DMS153 (cell line): ENCODE data around the gene ENPP3.

Experiments used
- DNase-seq: peaks from one replicate; lab custom pipeline; 2025; lab: John Stamatoyannopoulos, UW

Gene ENPP3

DNA sequence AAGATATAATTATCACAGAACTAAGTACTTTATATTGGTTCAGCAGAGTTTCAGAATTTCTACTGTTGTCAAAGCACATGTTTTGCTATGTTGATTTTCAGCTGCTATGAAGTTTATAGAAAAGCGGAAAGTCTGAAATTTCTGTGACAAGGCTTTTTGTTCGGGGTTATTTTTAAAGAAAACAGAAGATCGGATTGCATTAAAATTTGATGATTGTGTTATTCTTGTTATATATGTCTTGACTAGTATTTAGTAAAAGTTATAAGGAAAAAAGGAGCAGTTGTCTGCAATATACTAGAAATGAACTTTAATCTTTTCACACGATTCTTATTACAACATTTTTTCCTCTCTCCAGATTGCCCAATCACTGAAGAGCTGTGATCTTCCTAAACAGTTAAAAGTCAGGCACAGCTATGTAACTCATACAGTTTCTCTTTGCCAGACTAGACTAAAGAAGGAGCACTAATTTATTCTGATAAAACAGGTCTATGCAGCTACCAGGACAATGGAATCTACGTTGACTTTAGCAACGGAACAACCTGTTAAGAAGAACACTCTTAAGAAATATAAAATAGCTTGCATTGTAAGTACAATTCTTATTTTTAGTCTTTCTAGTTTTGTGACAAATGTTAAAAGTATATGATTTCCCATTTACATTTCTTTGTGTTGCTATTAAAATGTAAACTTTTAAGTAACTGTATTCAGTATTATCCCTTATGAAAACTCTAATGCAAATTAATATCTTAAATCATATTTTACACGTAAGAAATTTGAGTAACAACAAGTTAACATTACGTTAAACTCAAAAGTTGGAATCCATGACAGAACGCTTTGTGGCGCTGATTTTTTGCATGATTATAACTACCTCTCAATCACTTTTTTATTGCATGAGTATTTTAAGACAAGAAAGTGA is at the start of gene ENPP3:
ENPP3 (plus strand) TSS at position 423 of the 913 bp plus-strand sequence; CDS start at position 506, 83 bp downstream.
- DNase-seq, result no peak

DNA sequence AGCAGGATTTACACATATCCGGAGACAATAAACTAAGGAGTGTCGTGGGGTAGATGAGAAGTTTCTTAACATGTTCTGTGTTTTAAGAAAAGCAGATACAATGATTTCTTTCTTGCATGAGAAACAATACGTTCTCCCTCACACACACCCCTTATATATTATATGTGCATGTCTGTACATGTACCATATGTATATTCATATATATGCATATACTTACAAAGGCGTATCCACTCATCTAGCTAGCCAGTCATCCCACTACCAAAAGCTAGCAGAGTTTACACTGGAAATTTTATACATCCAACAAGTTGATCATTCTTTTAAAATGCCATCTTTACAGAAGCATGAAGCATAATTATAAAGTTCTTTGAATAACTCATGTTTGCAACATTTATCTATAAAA is 49.2 kb upstream of the ENPP3 start:
- DNase-seq, result no peak

DNA sequence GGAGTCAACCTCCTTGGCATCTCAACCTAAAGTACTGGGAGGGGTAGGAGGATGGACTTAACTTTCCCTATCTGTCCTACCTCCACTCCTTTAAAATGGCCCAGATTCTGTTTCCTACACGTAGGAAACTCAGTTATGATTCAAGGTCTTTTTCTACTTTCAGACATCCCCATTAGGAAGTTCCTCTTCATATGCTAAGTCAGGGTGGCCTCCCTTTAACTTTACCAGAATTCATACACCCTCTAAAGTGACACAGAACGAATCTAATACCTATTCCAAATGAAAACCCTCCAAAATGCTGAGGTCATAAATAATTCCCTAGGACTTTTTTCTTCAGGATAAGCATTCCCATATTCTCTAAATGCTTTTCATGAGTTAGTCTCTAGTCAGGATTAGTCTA is 48.5 kb upstream of the ENPP3 start:
- no peak for DNase-seq

DNA sequence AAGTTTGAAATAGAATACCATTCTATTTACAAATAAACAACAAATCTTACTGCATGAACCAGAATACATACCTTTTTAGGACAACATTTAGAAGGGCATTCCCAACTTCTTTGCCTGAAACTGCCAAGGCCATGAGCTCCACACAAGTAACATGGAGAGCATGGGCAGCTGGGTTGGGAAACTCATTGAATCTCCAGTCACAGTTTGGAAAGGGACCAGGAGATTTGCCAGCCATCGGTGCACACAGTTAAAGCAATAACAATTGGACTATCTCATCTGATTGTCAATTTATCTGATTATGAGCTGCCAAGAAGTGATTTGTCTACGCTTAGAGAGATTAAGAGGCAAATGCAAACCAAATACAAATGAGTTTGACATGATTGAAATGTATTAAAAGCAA is 44.2 kb upstream of the ENPP3 start:
- DNase-seq, result no peak

DNA sequence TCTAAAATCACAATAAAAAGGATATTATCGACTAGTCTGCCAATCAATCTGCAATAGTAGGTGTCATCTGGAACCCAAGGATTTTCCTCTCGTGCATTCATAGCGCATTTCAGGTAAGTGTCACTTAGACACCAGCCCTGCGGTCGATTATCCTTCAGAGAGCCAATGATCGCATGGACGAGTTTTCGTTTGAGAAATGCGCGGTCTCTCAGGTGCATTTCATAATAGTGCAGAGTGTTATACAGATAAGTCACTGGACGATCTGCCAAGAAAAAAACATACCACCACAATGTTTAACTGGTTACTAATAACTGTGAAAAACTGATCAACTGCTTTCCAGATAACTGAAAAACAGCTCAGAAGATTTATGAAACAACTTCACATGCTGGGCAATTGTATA is 43.0 kb upstream of the ENPP3 start:
- no peak for DNase-seq

DNA sequence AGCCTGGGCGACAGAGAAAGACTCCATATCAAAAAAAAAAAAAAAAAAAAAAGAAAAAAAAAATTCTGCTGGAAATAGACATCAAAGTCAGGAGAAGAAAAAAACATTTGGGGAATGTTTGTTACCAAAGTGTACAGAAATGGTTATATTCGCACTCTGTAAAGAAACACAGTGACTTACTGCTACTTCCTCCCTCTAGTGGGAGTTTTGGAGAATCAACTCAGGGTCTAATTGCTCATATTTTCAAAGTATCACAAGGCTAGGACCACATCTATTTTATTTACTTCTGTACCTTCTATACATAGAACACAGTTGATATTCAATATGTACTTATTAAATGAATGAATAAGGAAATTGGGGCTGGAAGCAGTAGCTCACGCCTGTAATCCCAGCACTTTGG is 39.7 kb upstream of the ENPP3 start:
- DNase-seq, result no peak

DNA sequence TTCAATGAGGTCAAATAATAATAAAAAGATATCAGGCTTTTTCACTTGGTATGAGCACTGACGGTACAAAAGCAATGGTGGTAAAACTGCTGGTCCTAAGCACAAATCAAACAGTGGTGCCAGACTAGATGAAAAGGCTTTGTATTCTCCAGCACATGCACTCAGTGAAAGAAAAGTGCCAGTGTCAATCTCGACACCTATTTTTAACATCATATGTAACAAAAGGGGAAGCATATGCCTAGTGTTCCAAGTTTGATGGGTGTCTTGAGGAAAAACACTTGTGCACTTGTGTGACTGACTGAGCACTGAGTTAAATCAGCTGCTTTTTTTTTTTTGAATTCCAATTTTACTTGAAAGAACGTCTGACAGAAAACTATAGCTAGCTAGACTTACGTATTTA is 36.4 kb upstream of the ENPP3 start:
- DNase-seq, result no peak

DNA sequence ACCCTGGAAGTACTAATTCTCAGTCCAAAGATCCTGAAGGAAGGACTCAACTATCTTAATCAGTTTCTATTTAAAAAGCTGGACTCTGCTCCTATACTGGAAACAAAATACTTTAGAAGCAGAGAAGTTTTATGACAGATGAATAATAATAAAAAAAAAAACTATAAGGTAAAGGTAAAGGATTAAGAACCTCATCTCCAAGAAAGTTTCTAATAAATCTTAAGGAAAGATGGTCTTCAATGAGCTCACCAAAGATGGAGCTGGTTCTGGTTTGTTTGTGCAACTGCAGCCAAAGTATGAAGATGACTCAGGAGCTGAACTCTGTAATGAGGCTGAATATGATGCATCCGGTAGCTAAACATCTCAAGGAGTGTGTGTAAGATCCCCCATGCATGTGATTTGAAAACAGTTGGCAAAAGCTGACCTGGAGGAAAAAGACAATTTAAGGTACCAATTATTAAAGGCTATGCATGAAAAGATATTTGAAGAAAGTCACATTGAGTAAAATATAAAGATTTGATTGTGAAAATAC is 34.3 kb upstream of the ENPP3 start:
- DNase-seq, result no peak

DNA sequence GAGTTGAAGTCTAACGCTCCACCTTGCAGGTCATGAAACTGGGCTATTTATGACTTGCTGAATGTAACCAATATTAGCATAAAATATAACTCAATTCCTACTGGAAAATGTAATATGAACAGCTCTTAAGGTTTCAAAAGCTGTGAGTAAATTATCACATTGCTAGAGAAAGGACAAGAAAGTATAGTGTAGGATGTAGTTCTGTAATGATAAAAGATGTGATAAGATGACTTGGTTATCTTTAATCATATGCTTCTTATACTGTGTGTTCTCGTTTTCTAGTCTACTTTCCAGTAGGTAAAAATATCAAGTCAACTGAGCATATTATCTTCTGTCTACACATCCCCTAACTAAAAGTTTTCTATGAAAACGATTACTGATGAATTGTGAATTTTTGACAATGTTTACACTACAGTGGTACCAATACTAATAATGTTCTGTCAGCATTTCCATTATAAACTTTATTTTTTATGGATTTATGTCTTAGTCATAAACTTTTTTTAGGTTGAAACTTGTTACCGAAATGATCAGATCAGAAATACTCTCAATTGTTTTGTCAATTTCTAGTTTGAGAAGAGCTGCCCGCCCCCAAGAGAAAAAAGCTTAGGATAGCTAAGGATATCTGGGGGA is 23.7 kb upstream of the ENPP3 start:
- DNase-seq, result no peak

DNA sequence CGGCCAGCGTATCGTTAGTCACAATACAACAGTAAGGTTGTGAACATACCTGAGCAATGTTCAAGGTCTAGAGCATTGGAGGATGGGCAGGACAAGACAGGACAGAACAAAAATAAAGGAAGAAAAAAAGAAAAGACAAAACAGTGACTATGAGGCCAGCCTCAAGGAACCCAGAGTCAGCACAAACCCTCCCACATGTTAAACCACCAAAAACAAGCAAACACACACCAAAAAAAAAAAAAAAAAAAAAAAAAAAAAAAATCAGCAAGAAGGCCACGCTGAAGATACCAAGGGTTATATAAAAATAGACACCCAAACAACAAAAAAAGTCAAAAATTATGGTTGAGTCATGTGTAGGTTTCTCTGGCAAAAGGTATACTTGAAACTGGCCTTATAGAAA is 21.8 kb upstream of the ENPP3 start:
- DNase-seq, result no peak

DNA sequence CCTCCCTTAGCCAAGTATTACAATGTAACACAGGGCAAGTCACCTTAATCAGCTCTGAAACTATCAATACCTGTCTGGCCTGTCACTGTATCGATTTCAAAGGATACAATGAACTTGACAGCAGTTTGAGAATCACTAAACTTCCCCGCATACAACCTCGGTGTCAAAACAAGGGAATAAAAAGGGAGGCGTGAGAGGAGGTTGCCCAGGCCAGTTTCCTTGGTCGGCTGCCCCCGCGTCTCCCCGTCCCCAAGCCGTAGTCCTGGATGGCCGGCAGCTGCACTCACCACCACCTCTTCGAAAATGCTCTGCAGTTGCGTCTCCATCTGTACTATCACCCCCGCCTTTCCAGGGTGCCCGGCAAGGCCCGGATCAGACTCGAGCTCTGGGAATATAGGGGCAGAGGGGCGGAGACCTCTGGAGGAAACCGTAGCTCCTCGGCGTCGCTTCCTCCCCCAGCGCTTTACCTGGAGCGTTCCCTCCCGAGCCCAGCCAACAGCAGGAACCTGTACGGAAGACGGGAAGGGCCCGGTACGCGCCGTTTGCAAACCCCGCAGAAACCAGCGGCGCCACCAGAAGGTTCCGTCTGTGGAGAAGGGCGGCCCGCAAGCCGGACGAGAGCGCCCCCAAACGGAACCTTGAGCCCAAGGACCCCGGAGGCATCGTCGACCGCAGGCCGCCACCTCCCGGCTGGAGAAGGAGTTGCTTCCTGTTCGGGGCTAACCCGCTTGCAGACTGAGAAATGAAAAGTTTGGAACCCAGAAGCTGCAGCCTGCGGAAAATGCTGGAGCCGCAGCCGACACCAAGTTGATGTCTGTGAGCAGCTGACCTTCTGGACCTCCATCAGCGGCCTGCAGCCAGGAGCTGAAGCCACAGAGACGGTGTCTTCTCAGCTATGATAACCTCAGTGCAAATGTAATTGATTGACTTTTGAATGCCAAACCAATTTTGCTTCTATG is 9.1 kb upstream of the ENPP3 start, which contains the start of gene MED23:
MED23 (minus strand) TSS at position 519 of the 959 bp plus-strand sequence; CDS start at position 326, 193 bp downstream.
- peak; percentile 91 for DNase-seq

DNA sequence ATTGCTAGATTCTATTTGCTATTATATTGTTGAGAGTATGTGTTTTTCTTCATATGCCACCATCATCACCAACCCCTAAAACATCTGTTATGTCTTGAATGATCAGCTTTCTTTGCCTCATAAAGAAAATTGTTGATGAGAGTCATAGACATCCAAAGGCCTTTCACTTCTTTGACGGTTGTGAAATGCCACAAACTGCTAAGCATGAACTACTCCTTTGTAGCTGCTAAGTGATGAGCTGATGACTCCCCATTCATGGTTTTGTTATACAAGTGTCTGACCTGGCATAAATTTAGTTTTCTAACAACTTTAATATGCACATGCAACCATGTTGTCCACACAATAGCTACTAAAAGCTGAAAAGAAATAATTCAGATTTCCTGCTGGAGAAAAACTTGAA is 8.4 kb upstream of the ENPP3 start:
- DNase-seq, result no peak

DNA sequence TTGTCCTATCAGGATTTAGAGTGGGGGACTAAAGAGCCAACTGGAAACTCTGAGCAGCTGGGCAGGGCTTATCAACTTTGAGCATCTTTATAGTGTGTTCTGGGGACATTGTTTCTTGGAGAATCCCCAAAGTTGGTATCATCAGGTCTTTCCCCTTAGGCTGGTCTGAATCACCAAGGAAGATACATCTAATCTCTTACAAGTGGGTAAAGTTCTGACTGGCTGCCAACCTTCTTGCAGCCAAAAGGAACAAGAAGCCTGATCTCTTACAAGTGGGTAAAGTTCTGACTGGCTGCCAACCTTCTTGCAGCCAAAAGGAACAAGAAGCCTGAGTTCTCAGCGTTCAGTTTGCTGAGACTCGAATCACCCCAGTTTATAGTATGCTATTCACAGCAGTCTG is 7.5 kb upstream of the ENPP3 start:
- DNase-seq, result no peak

DNA sequence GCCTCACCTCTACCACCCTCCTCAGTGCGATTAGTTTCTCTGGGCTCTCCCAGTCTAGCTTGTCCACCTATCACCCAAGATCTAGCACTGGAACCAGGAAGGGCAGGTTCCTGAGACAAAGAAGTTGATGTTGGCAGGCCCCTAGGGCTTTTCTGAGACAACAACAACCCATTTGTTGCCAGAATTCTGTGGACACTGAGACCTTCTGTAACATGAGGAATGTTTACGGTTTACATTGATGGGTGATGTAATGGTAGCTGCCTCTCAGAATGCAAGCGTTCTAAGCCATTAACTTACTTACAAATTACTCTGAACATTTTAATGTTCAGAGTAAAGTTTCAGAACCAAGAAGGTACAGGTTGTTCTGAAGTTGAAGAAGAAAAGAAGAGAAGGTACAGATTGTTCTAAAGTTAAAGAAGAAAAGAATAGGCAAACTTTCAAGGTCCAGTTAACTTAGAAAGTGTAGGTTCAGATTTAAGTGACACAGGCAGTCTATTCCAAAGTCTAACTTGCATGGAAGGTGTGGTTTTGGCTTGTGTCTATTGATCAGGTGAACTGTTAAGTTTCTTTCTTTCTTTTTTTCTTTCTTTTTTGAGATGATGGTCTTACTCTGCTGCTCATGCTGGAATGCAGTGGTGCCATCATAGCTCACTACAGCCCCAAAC is 5.3 kb upstream of the ENPP3 start:
- DNase-seq, result no peak

DNA sequence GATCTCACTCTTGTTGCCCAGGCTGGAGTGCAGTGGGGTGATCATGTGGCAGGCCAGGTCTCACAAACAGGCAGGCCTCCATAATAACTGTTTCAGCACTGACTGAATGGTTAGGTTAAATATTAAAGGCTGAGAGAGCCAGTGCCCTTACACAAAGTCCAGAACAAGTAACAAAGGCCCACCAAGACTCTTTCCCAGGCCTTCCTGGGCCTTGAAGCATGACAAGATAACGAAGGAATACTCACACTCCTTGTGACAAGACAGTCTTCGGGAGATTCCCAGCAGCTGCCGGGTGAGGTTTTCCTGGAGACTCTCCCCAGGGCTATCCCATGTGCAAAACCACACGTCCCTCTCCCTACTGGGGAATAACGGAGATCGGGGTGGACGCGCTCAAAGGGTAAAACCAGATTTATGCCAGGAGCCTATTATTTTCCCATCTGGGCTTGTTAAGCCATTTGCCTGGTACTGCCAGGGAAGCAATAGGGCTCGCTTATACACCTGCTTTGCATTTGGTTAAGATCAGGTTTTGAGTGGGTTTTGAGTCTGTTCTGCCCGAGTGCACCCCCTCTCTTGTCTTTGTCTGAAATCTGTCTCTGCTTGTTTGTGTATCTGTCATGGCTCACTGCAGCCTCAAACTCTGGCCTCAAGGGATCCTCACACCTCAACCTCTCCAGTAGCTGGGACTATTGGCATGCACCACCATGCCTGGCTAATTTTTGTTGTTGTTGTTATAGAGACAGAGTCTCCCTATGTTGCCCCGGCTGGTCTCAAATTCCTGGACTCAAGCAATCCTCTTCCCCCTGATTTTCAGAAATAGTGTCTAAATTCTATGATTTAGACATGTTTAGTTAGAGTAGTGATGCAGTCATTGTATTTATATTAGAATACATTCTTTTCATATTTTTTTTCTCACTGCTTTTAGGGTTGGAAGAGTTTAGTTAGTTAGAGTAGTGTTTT is 1.4 kb upstream of the ENPP3 start:
- DNase-seq, result no peak

DNA sequence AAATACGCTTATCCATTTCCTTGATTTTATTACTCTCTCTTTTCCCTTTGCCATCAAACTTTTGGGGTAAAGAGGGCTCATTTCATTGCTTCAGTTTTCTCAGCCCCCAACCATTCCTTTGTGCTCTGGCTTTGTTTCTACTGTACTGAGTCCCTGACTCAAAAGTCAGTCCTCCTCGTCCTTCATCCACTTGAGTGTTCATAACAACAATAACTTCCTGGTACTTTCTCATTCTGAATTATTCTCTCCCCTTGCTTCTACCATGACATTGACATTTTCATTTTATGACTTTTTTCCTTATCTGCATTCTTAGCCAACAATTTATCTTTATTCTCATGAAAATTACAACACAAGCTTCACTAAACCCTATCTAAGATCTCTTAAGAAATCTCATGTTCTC is 911 bp downstream of the ENPP3 start:
- no peak for DNase-seq

DNA sequence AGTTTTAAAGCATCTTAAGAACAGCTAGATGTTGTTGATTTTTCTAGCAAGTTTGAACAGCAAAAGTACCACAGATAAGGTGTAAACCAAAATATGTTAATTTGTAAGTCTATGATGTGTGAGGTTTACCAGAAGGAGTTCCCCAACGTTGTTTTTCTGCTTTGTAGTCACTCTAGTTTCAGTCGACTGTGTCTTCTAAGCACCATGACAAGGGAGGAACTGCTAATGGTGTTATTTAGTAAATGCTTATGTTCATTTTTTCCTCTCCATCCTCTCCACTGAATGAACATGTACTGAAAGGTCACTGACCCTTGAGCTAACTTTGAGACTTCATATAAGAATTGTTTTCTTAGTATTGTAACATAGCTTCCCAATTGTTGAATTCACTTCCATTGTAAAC is 3.0 kb downstream of the ENPP3 start:
- no peak for DNase-seq

DNA sequence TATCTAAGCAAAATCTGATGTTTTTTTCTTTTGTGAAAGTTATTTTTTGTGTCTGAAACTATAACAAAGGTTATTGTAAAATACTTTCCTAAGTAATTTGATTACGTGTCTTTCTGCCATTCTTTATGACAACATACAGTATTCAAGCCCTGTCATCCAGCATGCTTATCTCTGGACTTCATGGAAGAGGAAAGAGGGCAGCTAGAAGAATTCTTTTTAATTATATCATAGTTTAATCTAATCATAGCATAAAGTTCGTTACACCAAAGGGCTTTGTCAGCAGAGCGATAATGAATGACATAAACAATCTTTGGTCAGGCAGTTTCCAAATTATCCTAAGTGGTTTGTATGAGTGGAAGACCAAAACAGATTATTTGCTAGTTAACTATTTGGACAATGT is 3.5 kb downstream of the ENPP3 start:
- DNase-seq, result no peak

DNA sequence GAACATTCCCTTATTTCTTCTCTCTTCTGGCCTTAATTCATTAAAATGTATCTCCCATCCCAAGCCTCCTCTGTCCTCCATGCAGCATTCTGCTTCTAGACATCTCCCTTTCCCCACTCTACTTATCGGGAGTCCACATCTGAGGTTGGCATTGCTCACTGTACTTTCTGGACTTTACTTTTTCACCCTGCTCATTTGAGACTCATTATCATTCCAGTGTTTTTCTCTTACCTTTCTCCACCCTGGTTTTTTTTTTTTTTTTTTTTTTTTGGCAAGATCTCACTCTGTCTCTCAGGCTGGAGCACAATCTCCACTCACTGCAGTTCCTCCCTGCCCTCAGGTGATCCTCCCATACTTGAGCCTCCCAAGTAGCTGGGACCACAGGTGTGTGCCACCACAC is 4.5 kb downstream of the ENPP3 start:
- no peak for DNase-seq

DNA sequence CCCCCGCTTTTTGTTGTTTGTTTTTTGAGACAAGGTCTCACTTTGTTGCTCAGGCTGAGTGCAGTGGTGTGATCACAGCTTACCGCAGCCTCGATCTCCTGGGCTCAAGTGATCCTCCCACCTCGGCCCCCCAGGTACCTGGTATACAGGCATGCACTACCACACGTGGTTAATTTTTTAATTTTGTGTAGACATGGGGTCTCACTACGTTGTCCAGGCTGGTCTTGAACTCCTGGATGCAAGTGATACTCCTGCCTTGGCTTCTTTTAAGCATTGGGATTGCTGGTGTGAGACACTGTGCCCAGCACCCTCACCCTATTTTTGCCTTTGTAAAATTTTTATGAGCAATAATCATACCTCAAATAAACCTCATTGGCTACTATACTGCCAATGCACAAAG is 5.5 kb downstream of the ENPP3 start:
- no peak for DNase-seq
